ENCODE results near the gene GBP2.
"Not testable (repeated sequence)": the region's sequence is repeated elsewhere in the genome, so short reads cannot be mapped to it uniquely, and the experiment has no call there.

GBP2 gene

GRCh38 chr1:89126602-89127565 is 970 bp upstream of the GBP2 start:
- peaks cover 30% of the 10 kb centered on the region for H3K4me1 ChIP-seq (ENCODE audit: control insufficient read depth, insufficient read depth, low read length, unreplicated experiment)
- H3K27me3 ChIP-seq (ENCODE audit: insufficient read depth, low read length); H3K36me3 ChIP-seq (ENCODE audit: insufficient read depth, low read length); H2AFZ ChIP-seq (ENCODE audit: low read length, unreplicated experiment); H3K4me3 ChIP-seq (ENCODE audit: low read depth, low read length); H3K79me2 ChIP-seq (ENCODE audit: control insufficient read depth, insufficient read depth, low read length, unreplicated experiment): not testable (repeated sequence)
- peak overlapping the region; percentile 50 for H3K27ac ChIP-seq (ENCODE audit: low read depth, low read length)

GRCh38 chr1:89125240-89125912 is 538 bp downstream of the GBP2 start:
- Histone ChIP-seq H3K36me3 (ENCODE audit: insufficient read depth, low read length) (no peaks in the 10 kb centered on the region; the same call in 1 of the 2 replicates), H3K4me3 (ENCODE audit: low read depth, low read length) (peak overlapping the region; percentile 74), H3K79me2 (ENCODE audit: control insufficient read depth, insufficient read depth, low read length, unreplicated experiment) (no peaks in the 10 kb centered on the region), H2AFZ (ENCODE audit: low read length, unreplicated experiment) (peak overlapping the region; percentile 19), H3K4me1 (ENCODE audit: control insufficient read depth, insufficient read depth, low read length, unreplicated experiment) (peaks cover 30% of the 10 kb centered on the region), H3K27ac (ENCODE audit: low read depth, low read length) (0 out of 2 replicates have a peak overlapping the region, but pooled peaks have one; percentile 5), H3K27me3 (ENCODE audit: insufficient read depth, low read length) (no peaks in the 10 kb centered on the region)

DNA sequence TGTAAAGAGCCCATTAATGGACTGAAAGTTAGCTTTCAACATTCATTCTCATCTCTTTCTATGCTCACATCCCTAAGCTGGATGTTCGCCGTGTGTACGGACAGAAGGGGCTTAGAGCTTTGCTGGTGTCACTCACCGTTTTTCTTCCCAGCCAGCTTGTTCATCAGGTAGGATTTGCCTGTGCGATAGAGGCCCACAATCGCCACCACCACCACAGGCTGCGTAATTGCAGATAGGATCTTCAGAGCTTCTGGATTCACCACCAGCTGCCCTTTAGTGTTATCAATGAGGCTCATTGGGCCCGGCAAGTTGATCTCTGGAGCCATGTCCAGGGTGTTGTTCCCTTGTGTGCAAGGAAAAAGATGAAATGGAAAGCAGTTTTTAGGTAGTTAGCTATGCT is 4.3 kb downstream of the GBP2 start:
- H3K79me2 ChIP-seq (ENCODE audit: control insufficient read depth, insufficient read depth, low read length, unreplicated experiment): no peaks in the 10 kb centered on the region
- H3K4me3 ChIP-seq (ENCODE audit: low read depth, low read length): no peak overlapping the region
- H3K27me3 ChIP-seq (ENCODE audit: insufficient read depth, low read length): no peaks in the 10 kb centered on the region
- H2AFZ ChIP-seq (ENCODE audit: low read length, unreplicated experiment): no peak overlapping the region
- peaks cover 21% of the 10 kb centered on the region for H3K36me3 ChIP-seq (ENCODE audit: insufficient read depth, low read length)
- no peak overlapping the region for H3K27ac ChIP-seq (ENCODE audit: low read depth, low read length)
- peaks cover 20% of the 10 kb centered on the region for H3K4me1 ChIP-seq (ENCODE audit: control insufficient read depth, insufficient read depth, low read length, unreplicated experiment)

DNA sequence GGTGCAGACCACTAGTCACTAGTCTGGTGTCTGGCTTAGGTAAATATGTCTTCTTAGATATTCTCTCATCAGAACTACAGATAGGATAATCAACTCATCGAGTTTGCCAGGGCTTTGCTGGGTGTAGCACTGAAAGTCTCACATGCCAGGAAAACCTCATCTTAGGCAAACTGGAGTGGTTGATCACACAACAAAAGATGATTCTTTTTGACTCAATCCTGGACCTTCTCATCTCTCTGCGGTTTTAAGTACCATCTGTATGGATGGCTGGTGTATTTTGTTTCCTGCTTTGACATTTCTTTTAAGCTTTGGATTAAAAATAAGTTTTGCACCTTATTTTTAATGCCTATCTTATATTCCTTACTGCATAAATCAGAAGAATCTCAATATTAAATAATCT is 11.3 kb downstream of the GBP2 start:
- H3K36me3 ChIP-seq (ENCODE audit: insufficient read depth, low read length): peaks cover 21% of the 10 kb centered on the region
- no peaks in the 10 kb centered on the region for H3K79me2 ChIP-seq (ENCODE audit: control insufficient read depth, insufficient read depth, low read length, unreplicated experiment)
- H3K4me3 ChIP-seq (ENCODE audit: low read depth, low read length): no peak overlapping the region
- no peak overlapping the region for H2AFZ ChIP-seq (ENCODE audit: low read length, unreplicated experiment)
- H3K4me1 ChIP-seq (ENCODE audit: control insufficient read depth, insufficient read depth, low read length, unreplicated experiment): no peaks in the 10 kb centered on the region
- H3K27me3 ChIP-seq (ENCODE audit: insufficient read depth, low read length): no peaks in the 10 kb centered on the region
- H3K27ac ChIP-seq (ENCODE audit: low read depth, low read length): no peak overlapping the region

DNA sequence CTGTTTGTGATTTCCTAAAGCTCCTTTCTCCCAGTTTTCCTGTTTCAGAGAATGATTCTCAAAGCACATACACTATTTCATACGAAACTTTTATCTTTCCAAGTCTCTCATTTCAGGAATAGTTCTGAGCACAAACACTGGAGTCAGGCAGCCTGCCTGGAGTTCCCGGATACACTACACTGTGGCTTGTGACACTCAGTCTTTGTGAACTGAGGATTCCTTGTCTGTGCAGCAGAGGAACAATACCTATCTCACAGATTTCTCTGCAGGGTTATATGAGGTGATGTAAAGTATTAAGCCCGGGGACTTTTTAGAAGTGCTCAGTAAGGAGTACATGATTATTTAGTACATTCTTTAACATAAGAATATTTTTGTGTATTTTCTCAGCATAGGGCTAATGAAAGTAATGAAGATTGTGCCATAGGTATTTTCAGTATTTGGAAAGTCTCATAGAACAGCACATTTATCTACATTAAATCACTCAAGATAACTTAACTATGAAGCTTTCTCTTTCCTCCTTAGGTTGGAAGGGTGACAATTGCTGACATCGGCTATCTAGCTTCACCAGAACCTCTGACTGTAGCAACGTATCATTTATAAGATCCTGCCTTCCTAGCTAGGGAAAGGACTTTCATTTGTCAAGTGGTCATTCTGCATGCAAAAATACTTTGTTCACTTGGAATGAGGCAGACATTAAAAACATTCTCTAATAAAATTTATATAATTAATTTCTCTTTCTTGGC is 12.9 kb downstream of the GBP2 start:
- H3K27me3 ChIP-seq (ENCODE audit: insufficient read depth, low read length): no peaks in the 10 kb centered on the region
- H3K36me3 ChIP-seq (ENCODE audit: insufficient read depth, low read length): peaks cover 6% of the 10 kb centered on the region
- H3K27ac ChIP-seq (ENCODE audit: low read depth, low read length): no peak overlapping the region
- no peaks in the 10 kb centered on the region for H3K79me2 ChIP-seq (ENCODE audit: control insufficient read depth, insufficient read depth, low read length, unreplicated experiment)
- no peak overlapping the region for H2AFZ ChIP-seq (ENCODE audit: low read length, unreplicated experiment)
- H3K4me1 ChIP-seq (ENCODE audit: control insufficient read depth, insufficient read depth, low read length, unreplicated experiment): no peaks in the 10 kb centered on the region
- no peak overlapping the region for H3K4me3 ChIP-seq (ENCODE audit: low read depth, low read length)

GRCh38 chr1:89104687-89105086 is 21.2 kb downstream of the GBP2 start:
- Histone ChIP-seq H3K36me3 (ENCODE audit: insufficient read depth, low read length) (peaks cover 7% of the 10 kb centered on the region; the same call in 1 of the 2 replicates), H3K4me1 (ENCODE audit: control insufficient read depth, insufficient read depth, low read length, unreplicated experiment) (no peaks in the 10 kb centered on the region), H3K4me3 (ENCODE audit: low read depth, low read length) (no peak overlapping the region), H2AFZ (ENCODE audit: low read length, unreplicated experiment) (no peak overlapping the region), H3K27ac (ENCODE audit: low read depth, low read length) (no peak overlapping the region), H3K79me2 (ENCODE audit: control insufficient read depth, insufficient read depth, low read length, unreplicated experiment) (no peaks in the 10 kb centered on the region), H3K27me3 (ENCODE audit: insufficient read depth, low read length) (no peaks in the 10 kb centered on the region)

- Histone ChIP-seq H3K36me3 (ENCODE audit: insufficient read depth, low read length) (peaks cover 7% of the 10 kb centered on the region; the same call in 1 of the 2 replicates), H3K4me1 (ENCODE audit: control insufficient read depth, insufficient read depth, low read length, unreplicated experiment) (no peaks in the 10 kb centered on the region), H3K4me3 (ENCODE audit: low read depth, low read length) (no peak overlapping the region), H3K27me3 (ENCODE audit: insufficient read depth, low read length) (no peaks in the 10 kb centered on the region), H2AFZ (ENCODE audit: low read length, unreplicated experiment) (no peak overlapping the region), H3K79me2 (ENCODE audit: control insufficient read depth, insufficient read depth, low read length, unreplicated experiment) (no peaks in the 10 kb centered on the region), H3K27ac (ENCODE audit: low read depth, low read length) (no peak overlapping the region)
Measured at GRCh38 chr1:89104147-89104546, 21.8 kb downstream of the GBP2 start.

GRCh38 chr1:89102021-89102420 is 23.9 kb downstream of the GBP2 start:
- Histone ChIP-seq H3K4me1 (ENCODE audit: control insufficient read depth, insufficient read depth, low read length, unreplicated experiment) (no peaks in the 10 kb centered on the region), H2AFZ (ENCODE audit: low read length, unreplicated experiment) (no peak overlapping the region), H3K36me3 (ENCODE audit: insufficient read depth, low read length) (peaks cover 7% of the 10 kb centered on the region; the same call in 1 of the 2 replicates), H3K79me2 (ENCODE audit: control insufficient read depth, insufficient read depth, low read length, unreplicated experiment) (no peaks in the 10 kb centered on the region), H3K4me3 (ENCODE audit: low read depth, low read length) (no peak overlapping the region), H3K27ac (ENCODE audit: low read depth, low read length) (no peak overlapping the region), H3K27me3 (ENCODE audit: insufficient read depth, low read length) (no peaks in the 10 kb centered on the region)

GRCh38 chr1:89100412-89100811 is 25.5 kb downstream of the GBP2 start:
- H3K4me3 ChIP-seq (ENCODE audit: low read depth, low read length): no peak overlapping the region
- no peaks in the 10 kb centered on the region for H3K79me2 ChIP-seq (ENCODE audit: control insufficient read depth, insufficient read depth, low read length, unreplicated experiment)
- H3K4me1 ChIP-seq (ENCODE audit: control insufficient read depth, insufficient read depth, low read length, unreplicated experiment): no peaks in the 10 kb centered on the region
- H3K36me3 ChIP-seq (ENCODE audit: insufficient read depth, low read length): peaks cover 3% of the 10 kb centered on the region; the same call in 1 of the 2 replicates
- H3K27ac ChIP-seq (ENCODE audit: low read depth, low read length): no peak overlapping the region
- no peak overlapping the region for H2AFZ ChIP-seq (ENCODE audit: low read length, unreplicated experiment)
- H3K27me3 ChIP-seq (ENCODE audit: insufficient read depth, low read length): no peaks in the 10 kb centered on the region

DNA sequence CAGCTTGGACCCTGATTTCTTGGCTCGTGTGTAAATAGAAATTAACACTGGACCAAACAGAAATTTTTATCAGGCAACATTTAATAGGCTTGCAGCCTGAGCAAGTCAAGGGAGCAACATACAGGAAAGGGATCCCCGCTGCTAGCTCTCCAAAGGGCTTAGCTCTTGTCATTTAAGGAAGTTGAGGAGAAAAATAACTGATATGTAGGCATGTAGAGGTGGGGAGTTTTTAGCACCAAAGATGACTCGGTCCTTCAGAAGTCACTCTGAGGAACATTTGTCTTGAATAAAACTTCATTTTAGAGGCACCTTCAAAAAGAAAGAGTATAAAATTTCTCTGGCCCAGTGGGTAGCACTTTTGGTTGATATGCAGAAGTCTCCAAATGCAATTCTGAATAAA is 27.1 kb downstream of the GBP2 start:
- no peaks in the 10 kb centered on the region for H3K36me3 ChIP-seq (ENCODE audit: insufficient read depth, low read length)
- H2AFZ ChIP-seq (ENCODE audit: low read length, unreplicated experiment): no peak overlapping the region
- H3K79me2 ChIP-seq (ENCODE audit: control insufficient read depth, insufficient read depth, low read length, unreplicated experiment): no peaks in the 10 kb centered on the region
- no peak overlapping the region for H3K27ac ChIP-seq (ENCODE audit: low read depth, low read length)
- H3K4me1 ChIP-seq (ENCODE audit: control insufficient read depth, insufficient read depth, low read length, unreplicated experiment): no peaks in the 10 kb centered on the region
- H3K4me3 ChIP-seq (ENCODE audit: low read depth, low read length): no peak overlapping the region
- no peaks in the 10 kb centered on the region for H3K27me3 ChIP-seq (ENCODE audit: insufficient read depth, low read length)

All from ACC112 (cell line).